SU-DHL-6 (cell line): ENCODE data around the gene FUCA1.
A peak's percentile ranks its signal among the peaks of the same experiment; 100 is the strongest.
"Not testable (repeated sequence)": the region's sequence is repeated elsewhere in the genome, so short reads cannot be mapped to it uniquely, and the experiment has no call there.

Source experiments
- H2AFZ ChIP-seq: fragments of 200-600 bp; sonication (generic); 2 replicates; pipeline ENCODE4 v1.6.1; 2014; ENCODE audit warnings: low read depth, mild to moderate bottlenecking, moderate library complexity, mixed read lengths, antibody characterized with exemption, low read length; ENCODE audit not compliant: severe bottlenecking
- H3F3A ChIP-seq: fragments of 200-600 bp; shearing (Covaris generic); 2 replicates; pipeline ENCODE4 v1.6.0; 2016; ENCODE audit warnings: antibody characterized with exemption, mild to moderate bottlenecking; ENCODE audit not compliant: insufficient read depth
- H3K27ac ChIP-seq: fragments of 200-600 bp; sonication (generic); 2 replicates; pipeline ENCODE4 v1.5.1; 2016; ENCODE audit warnings: low read depth, mild to moderate bottlenecking, low read length, moderate library complexity, mixed read lengths
- H3K27me3 ChIP-seq: fragments of 200-600 bp; sonication (generic), shearing (Covaris generic); 2 replicates; pipeline ENCODE4 v1.6.0; 2014; ENCODE audit warnings: mild to moderate bottlenecking, low read length
- H3K36me3 ChIP-seq: fragments of 200-600 bp; sonication (generic); 2 replicates; pipeline ENCODE4 v1.6.1; 2014; ENCODE audit warnings: mild to moderate bottlenecking, low read length, mixed read lengths
- H3K4me2 ChIP-seq: fragments of 300-600, 200-600 bp; shearing (Covaris generic), sonication (generic); 2 replicates; pipeline ENCODE4 v1.6.0; 2014; ENCODE audit warnings: low read length, low read depth, mild to moderate bottlenecking; ENCODE audit not compliant: poor library complexity, severe bottlenecking
- H3K4me3 ChIP-seq: fragments of 200-600 bp; sonication (generic); 2 replicates; pipeline ENCODE4 v1.5.1; 2014; ENCODE audit warnings: antibody characterized with exemption, low read length, mild to moderate bottlenecking, mixed read lengths; ENCODE audit not compliant: insufficient read depth, poor library complexity, severe bottlenecking
- H3K79me2 ChIP-seq: fragments of 200-600 bp; sonication (generic); 2 replicates; pipeline ENCODE4 v1.6.1; 2014; ENCODE audit warnings: mild to moderate bottlenecking, low read length, moderate library complexity; ENCODE audit not compliant: insufficient read depth
- H3K9ac ChIP-seq: fragments of 200-600 bp; sonication (generic); 2 replicates; pipeline ENCODE4 v1.7.0; 2014; ENCODE audit warnings: mild to moderate bottlenecking, low read length
- H3K9me2 ChIP-seq: fragments of 200-600 bp; sonication (generic); replicated peaks from 2 replicates; pipeline ENCODE4 v1.6.1; 2014; ENCODE audit warnings: low read length; ENCODE audit not compliant: insufficient read depth
- H3K9me3 ChIP-seq: fragments of 200-600 bp; sonication (generic); 2 replicates; pipeline ENCODE4 v1.6.1; 2014; ENCODE audit warnings: low read length, mixed read lengths; ENCODE audit not compliant: insufficient read depth
- H4K20me1 ChIP-seq: fragments of 200-600 bp; sonication (generic); 2 replicates; pipeline ENCODE4 v1.6.1; 2014; ENCODE audit warnings: low read depth, mild to moderate bottlenecking, antibody characterized with exemption, low read length, moderate library complexity, mixed read lengths
- EZH2phosphoT487 ChIP-seq: fragments of 200-600 bp; sonication (generic), shearing (Covaris generic); conservative IDR thresholded peaks from 2 replicates; pipeline ENCODE4 v1.6.1; 2018; ENCODE audit warnings: mild to moderate bottlenecking, antibody characterized with exemption, low read length, moderate library complexity, mixed read lengths
- TF ChIP-seq, protein P1 (sequence below): fragments of 200-600 bp; sonication (generic); IDR thresholded peaks from one replicate; pipeline ENCODE4 v1.5.1; 2017; ENCODE audit warnings: antibody characterized with exemption, mild to moderate bottlenecking, low read length, moderate library complexity; ENCODE audit not compliant: insufficient read depth, poor library complexity, severe bottlenecking

The FUCA1 gene

DNA sequence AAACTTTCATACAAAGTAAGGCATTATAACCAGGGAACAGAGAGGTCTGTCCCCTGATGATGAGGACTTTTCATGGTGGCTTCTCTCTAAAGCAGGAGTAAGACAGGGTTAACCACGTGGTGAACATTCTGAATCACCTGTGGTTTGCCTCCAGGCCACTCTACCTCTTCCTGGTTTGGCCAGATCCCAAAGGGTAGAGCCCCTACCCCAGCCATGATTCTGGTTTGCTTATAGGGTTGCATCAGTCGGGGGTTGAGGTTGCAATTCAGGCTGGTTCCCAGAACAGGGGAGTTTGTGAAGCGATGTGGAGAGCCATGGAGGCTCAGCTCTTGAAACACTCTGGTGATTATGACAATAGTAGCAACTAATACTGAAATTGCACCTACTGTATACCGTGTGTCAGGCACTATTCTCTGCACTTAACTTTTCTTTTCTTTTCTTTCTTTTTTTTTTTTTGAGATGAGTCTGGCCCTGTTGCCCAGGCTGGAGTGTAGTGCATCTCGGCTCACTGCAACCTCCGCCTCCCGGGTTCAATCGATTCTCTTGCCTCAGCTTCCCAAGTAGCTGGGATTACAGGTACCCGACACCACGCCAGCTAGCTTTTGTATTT is 36.8 kb upstream of the FUCA1 start:
- H2AFZ ChIP-seq, result no peak overlapping the region
- peak overlapping the region; percentile 16; the same call in 1 of the 2 replicates for H3K9ac ChIP-seq
- H3K79me2 ChIP-seq, result peaks cover 42% of the 10 kb centered on the region
- no peaks in the 10 kb centered on the region for H3K9me3 ChIP-seq
- H3K4me2 ChIP-seq, result peak overlapping the region; percentile 19
- no peaks in the 10 kb centered on the region for H3K27me3 ChIP-seq
- H3K27ac ChIP-seq, result peak overlapping the region; percentile 45
- H3F3A ChIP-seq, result peaks cover 48% of the 10 kb centered on the region
- H3K4me3 ChIP-seq, result no peak overlapping the region
- no peaks in the 10 kb centered on the region for H4K20me1 ChIP-seq
- H3K36me3 ChIP-seq, result no peaks in the 10 kb centered on the region
- no peaks in the 10 kb centered on the region for H3K9me2 ChIP-seq
- no peak for TF ChIP-seq EZH2phosphoT487
- TF ChIP-seq, protein P1, sequence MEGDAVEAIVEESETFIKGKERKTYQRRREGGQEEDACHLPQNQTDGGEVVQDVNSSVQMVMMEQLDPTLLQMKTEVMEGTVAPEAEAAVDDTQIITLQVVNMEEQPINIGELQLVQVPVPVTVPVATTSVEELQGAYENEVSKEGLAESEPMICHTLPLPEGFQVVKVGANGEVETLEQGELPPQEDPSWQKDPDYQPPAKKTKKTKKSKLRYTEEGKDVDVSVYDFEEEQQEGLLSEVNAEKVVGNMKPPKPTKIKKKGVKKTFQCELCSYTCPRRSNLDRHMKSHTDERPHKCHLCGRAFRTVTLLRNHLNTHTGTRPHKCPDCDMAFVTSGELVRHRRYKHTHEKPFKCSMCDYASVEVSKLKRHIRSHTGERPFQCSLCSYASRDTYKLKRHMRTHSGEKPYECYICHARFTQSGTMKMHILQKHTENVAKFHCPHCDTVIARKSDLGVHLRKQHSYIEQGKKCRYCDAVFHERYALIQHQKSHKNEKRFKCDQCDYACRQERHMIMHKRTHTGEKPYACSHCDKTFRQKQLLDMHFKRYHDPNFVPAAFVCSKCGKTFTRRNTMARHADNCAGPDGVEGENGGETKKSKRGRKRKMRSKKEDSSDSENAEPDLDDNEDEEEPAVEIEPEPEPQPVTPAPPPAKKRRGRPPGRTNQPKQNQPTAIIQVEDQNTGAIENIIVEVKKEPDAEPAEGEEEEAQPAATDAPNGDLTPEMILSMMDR, result no peak

DNA sequence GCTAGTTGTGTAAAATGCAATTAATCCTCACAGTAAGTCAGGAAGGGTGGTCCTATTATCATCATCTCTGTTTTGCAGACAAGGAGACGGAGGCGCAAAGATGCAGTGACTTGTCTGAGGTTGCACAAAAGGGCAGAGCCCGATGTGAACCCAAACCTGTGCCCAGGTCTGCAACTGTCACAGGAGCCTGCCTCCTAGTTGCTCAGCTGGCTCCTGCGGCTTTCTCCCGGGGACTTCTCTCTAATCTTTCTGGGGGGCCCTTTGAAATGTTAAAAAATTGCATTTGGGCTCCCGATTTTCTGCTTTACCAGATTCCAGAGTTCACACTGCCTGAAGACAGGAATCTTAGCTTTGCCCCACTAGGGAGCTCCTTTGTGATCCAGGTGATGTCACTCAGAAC is 35.7 kb upstream of the FUCA1 start:
- no peaks in the 10 kb centered on the region for H3K27me3 ChIP-seq
- H2AFZ ChIP-seq, result no peak overlapping the region
- TF ChIP-seq, protein P1, result no peak
- no peak for TF ChIP-seq EZH2phosphoT487
- H4K20me1 ChIP-seq, result no peaks in the 10 kb centered on the region
- no peaks in the 10 kb centered on the region for H3K9me2 ChIP-seq
- peaks cover 46% of the 10 kb centered on the region for H3K79me2 ChIP-seq
- H3K9me3 ChIP-seq, result no peaks in the 10 kb centered on the region
- no peak overlapping the region for H3K9ac ChIP-seq
- H3K27ac ChIP-seq, result peak overlapping the region; percentile 42; the same call in 1 of the 2 replicates
- no peak overlapping the region for H3K4me2 ChIP-seq
- H3K36me3 ChIP-seq, result no peaks in the 10 kb centered on the region
- H3K4me3 ChIP-seq, result no peak overlapping the region
- peaks cover 38% of the 10 kb centered on the region; the same call in 1 of the 2 replicates for H3F3A ChIP-seq

DNA sequence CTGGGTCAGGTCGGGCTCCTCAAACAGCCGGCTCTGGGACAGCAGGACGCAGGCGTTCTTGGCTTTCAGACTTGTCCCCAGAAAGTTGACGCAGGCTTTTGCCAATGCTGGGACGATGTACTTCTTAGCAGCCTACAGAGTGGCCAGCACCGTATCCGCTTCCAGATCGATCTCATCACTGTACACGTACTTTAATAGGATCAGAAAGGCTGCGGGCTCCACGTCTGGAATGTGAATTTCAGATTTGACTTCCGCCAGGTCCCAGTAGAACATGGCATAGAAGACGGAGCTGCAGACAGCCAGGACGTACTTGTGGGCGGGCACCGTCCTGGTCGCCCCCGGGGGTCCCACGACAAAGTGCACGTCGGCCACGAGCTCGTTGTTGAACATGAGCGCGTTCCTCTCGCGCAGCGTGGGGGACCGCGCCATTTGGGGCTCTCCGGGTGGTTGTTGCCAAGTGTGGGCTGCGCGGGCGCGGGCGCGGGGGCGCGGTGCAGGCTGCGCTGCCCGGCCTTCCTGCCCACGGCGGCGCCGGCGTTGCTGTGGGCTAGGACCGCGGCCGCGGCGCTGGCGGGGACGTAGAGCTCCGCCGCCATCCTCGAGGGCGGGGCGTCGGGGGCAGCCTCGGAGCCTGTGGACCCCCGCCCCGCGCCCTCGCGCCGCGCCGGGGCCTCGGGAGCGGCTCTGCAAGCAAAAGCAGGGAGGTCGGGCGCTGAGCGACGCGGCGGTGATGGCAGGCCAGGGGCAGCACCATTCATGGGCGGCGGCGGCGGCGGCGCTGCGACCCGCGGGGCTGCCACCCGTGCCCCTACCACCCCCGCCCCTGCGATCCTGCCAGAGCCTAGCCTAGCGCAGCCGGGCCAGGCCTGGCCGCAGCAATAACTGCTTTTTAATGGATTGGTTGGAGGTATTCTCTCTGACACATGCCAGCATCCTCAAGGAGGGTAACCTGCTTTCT is 34.5 kb upstream of the FUCA1 start:
- no peak for TF ChIP-seq EZH2phosphoT487
- TF ChIP-seq, protein P1, result no peak
- H3F3A ChIP-seq, result peaks cover 28% of the 10 kb centered on the region; the same call in 1 of the 2 replicates
- no peaks in the 10 kb centered on the region for H3K27me3 ChIP-seq
- no peaks in the 10 kb centered on the region for H3K36me3 ChIP-seq
- H4K20me1 ChIP-seq, result no peaks in the 10 kb centered on the region
- no peak overlapping the region for H3K27ac ChIP-seq
- no peak overlapping the region for H2AFZ ChIP-seq
- no peaks in the 10 kb centered on the region for H3K9me3 ChIP-seq
- H3K9me2 ChIP-seq, result no peaks in the 10 kb centered on the region
- no peak overlapping the region for H3K4me3 ChIP-seq
- H3K4me2 ChIP-seq, result no peak overlapping the region
- no peak overlapping the region for H3K9ac ChIP-seq
- peaks cover 43% of the 10 kb centered on the region for H3K79me2 ChIP-seq

DNA sequence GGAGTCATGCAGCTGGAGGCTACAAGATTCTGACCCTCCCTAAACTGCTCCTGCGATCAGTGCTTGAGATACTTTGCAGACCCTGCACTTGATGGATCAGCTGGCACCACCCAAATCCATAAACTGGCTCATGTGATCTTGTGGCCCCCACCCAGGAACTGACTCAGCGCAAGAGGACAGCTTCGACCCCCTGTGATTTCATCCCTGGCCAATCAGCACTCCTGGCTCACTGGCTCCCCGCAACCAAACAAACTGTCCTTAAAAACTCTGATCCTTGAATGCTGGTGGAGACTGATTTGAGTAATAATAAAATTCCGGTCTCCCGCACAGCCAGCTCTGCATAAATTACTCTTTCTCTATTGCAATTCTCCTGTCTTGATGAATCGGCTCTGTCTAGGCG is 31.9 kb upstream of the FUCA1 start:
- not testable (repeated sequence) for H3K9me2 ChIP-seq, H3K4me2 ChIP-seq, H3K36me3 ChIP-seq, H4K20me1 ChIP-seq, H2AFZ ChIP-seq, H3K9ac ChIP-seq, H3K4me3 ChIP-seq, H3K9me3 ChIP-seq, H3K27me3 ChIP-seq, H3K27ac ChIP-seq
- Histone ChIP-seq H3F3A (peaks cover 11% of the 10 kb centered on the region; the same call in 1 of the 2 replicates), H3K79me2 (peaks cover 37% of the 10 kb centered on the region)
